ENCODE data around the gene FBXW7.

Gene FBXW7

GRCh38 chr4:152540941-152541340, 5.0 kb upstream of the FBXW7 start:
- no peak for DNase-seq

DNA sequence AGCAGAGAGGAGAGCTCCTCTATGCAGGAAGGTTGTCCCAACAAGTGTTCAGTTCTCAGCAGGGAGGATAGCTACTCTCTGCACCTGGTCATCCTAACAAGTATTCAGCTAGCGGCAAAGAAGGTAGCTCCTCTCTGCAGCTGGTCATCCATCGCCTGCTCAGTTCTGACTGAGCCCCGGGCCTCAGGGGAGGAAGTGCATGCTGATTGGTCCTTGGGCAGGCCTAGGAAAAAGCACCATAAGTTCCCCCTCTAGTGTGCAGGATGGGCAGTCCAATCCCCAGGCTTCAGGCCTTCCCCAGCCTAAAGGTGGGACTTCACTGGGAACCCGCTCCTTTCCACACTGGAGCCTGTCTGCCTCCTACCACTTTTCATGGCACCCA, 4.4 kb upstream of the FBXW7 start:
- no peak for DNase-seq

GRCh38 chr4:152539556-152540292, 3.8 kb upstream of the FBXW7 start:
- DNase-seq = no peak

DNA sequence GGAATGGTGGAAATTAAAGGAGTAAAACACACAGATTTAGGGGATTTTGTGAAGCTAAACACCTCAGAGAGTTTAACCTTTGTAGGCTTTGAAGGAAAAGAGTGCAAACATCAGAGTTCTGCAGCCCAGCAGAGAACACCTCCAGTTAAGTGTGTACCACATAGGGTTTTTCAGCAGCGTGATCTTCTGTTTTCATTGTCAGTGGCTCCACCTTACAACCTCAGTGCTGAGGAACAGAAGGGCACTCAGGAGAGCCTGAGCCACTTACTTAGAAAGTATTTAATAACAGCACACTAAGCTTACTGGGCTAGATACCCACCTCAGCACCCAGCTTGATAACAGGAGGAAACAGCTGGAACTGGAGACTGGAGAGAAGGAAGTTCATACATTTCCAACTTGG, 2.0 kb upstream of the FBXW7 start:
- DNase-seq = no peak

DNA sequence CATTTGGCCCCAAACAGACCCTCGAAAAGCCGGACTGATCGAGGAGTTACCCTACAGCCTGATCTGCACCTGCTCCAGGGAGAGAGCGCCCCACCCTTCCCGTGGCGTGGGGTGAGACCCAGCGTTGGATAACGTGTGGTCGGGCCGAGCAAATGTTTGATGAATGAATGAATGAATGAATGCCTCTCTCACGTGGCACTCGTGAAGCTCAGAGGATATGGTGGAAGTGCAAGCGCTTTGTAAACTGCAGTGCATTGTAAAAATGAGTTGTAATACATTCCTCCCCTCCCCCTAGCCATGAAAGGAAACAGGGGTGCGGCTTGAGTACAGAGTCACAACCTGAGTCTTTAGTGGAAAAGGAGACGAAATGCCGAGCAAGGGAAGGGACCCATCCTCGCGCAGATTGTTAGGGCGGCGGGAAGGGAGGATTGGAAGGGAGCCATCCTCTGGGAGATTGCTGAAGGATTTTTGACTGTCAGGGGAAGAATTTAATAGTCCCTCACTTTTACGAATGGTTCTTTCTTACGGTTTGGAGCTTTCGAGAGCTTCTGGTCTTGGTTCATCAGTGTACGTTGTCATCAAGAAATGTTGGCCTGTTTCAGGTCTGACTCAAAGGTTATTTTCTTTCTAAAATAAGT, 772 bp upstream of the FBXW7 start:
- peak in 1 of 2 experiments; percentile 52 for DNase-seq

DNA sequence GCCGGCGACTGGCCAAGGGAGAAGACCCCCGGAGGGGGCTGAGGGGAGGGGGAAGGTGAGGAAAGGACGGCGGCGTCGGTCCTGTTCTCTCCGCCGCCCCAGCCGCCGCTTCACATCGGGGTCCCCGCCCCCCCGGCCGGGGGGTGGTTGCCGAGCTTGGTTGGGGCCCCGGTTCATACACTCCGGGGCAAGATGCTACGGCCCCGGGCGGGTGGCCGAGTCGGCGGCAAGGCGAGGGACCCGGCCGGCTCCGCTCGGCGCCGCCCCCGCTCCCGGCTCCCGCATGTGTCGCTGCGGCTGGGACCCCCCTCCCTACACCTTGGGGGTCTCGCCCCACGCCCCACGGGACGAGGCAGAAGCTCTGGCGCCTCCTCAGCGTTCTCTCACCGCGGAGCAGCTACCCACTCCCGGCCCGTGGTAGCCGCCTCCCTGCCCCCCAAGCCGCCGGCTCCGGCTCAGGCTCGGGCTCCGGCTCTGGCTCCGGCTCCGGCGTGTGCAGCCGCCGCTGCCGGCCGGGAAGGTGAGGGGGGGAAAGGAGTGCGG, 461 bp downstream of the FBXW7 start:
- DNase-seq = peak; percentile 8 to 18

GRCh38 chr4:152534541-152535359, 1.1 kb downstream of the FBXW7 start:
- peak; percentile 34 to 39 for DNase-seq

DNA sequence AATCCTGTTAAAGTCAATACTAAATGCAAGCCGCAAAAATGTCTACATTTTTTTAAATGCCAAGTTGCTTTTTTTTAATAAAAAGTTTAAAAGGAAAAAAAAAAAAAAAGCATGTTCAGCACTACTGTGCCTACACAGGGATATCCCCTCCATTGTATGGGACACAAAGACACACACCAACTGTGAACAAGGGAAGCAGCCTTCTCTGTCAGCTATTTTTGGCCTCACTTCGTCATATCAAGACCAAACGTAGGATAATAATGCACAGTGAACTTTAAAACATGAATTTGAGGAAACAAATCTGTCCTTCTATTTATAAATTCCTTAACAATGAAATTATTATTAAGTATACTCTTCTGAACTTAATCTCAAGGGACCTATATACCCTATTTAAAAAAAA, 4.4 kb downstream of the FBXW7 start:
- DNase-seq = no peak

DNA sequence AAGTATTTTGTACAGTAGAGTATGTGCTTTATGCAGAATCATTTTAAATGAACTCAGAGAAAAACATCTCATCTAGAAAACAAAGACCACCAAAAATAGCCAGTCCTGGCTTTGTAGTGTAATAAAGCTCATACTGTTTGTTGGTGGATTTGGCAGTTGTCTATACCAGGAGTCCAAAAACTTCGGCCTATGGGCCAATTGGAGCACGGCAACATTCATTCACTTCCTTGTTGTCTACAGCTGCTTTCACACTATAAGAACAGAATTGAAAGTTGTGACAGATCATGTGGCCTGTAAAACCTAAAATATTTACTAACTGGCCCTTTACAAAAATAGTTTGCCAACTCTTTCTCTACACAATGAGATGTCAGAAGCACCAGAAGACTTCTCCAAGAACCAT, 5.3 kb downstream of the FBXW7 start:
- no peak for DNase-seq

GRCh38 chr4:152529880-152530279, 6.0 kb downstream of the FBXW7 start:
- no peak for DNase-seq

- no peak for DNase-seq
Measured at GRCh38 chr4:152528060-152528459, 7.8 kb downstream of the FBXW7 start.

DNA sequence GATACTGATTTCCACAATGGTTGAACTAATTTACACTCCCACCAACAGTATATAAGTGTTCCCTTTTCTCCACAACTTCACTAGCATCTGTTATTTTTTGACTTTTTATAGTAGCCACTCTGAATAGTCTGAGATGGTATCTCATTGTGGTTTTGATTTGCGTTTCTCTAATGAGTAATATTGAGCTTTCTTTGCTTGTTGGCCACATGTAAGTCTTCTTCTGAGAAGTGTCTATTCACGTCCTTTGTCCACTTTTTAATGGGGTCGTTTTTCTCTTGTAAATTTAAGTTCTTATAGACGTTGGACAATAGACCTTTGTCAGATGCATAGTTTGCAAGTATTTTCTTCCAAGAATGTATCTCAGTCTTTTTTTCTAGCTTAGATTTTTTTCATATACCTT, 10.0 kb downstream of the FBXW7 start:
- DNase-seq = no peak

- no peak for DNase-seq
Measured at GRCh38 chr4:152524427-152524826, 11.5 kb downstream of the FBXW7 start.

DNA sequence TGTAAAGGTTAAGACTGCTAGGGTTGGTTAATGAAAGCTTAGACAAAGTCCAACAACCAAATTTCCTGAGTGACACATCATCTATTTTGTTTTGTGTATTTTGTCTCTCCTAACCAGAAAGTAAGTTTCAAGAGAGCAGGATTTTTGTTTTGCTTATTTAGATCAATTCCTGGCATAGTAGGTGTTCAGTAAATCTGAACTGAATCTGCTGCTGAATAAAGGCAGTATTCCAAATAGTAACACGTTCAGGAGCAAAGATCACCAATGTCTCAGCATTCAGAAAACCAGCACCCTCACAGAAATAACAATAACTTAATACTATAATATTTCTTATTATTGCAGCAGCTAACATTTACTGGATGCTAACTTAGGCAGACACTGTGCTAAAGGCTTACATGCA, 12.2 kb downstream of the FBXW7 start:
- no peak for DNase-seq

DNA sequence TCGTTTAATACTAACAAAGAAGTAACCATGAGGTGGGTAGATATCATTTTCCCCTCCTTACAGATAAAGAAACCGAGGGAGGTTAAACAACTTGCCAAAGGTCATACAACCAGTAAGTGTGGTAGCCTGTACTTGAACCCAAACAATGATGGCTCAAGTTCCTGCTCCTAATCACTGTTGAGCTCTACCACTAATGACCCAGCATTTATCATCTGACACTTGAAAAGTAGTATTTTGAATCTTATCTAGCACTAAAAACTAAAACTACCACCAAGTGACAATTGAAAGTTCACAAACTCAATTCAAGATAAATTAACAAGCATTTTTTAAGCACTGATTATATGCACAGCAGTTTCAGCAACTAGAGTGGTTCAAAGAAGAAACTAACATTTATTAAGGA, 13.1 kb downstream of the FBXW7 start:
- no peak for DNase-seq

- no peak for DNase-seq
Measured at GRCh38 chr4:152522245-152522644, 13.6 kb downstream of the FBXW7 start.

DNA sequence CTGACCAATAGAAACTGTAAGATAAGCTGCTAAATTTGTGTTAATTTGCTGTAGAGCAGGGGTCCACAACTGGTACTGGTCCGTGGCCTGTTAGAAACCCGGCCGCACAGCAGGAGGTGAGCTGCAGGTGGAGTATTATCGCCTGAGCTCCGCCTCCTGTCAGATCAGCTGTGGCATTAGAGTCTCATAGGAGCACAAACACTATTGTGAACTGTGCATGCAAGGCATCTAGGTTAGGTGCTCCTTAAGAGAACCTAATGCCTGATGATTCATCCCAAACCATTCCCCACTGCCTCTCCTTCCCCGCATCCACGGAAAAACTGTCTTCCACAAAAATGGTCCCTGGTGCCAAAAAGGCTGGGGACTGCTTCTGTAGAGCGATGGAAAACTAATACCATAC, 19.7 kb downstream of the FBXW7 start:
- DNase-seq = no peak

GRCh38 chr4:152515678-152516077, 20.2 kb downstream of the FBXW7 start:
- no peak for DNase-seq

GRCh38 chr4:152514356-152514755, 21.5 kb downstream of the FBXW7 start:
- no peak for DNase-seq

DNA sequence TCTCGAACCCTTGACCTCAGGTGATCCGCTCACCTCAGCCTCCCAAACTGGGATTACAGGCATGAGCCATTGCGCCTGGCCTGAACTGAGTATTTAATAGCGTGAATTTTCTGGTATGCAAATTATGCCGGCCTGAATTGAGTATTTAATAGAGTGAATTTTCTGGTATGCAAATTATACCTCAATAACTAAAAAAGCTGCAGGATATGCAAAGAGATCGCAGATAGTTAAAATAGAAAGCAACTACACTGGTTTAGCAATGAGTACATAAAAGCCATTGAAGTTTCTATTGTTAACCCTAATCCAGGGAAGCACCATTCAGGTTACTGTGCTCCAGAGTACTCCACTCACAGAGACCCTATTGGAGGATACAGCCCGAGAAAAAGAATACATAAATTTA, 22.8 kb downstream of the FBXW7 start:
- no peak for DNase-seq

DNA sequence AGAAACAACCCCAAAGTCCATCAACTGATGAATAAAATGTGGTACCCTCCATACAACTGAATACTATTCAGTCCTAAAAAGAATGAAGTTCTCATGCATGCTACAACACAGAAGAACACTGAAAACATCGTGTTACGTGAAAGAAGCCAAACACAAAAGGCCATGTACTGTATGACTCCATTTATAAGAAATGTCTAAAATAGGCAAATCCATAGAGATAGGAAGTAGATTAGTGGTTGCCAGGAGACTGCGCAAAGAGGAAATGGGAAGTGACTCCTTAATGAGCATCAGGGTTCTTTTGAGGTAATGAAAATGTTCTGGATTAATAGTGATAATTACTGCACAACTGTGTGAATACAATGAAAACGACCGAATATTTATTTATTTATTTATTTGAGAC, 23.4 kb downstream of the FBXW7 start:
- DNase-seq = no peak

DNA sequence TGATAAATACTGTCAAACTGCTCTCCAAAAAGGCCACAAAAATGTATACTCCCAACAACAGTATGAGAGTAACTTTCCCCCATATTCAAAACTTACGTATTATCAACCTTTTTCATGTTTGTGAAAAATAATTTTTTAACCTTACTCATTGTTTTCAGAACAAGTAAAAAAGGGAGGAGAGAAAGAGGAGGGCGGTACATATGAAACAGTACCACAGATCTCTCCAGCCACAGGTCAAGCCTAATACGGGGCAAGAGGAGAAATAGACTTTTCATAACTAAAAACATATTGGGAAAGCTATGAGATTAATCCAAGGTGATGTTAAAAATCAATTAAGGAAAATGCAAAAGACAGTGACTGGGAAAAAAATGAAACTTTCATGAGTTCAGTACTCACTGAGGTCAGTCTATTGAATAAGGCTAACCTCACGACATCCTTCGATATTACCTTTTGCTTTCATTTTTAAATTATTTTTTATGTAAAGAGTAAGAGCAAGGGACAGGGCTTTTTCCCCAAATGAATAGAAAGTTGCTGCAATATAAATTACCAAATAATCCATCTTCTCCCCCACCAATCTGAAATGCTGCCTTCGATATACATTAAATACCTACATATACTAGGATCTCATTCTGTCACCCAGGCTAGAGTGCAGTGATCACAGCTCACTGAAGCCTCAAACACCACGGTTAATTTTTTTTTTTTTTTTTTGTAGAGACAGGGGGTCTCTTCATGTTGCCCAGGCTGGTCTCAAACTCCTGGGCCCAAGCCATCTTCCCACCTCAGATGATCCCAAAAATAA, 25.3 kb downstream of the FBXW7 start:
- DNase-seq = no peak
